ENCODE measurements around the gene NFIX.

GRCh38 chr19:13122980-13123957 lies 128.0 kb downstream of the NFIX start:
- no peak for TF ChIP-seq GATA2 (IDR thresholded peaks at IDR 0.05; ENCODE audit: low read depth, low read length)
- TF ChIP-seq GATA3 (IDR thresholded peaks at IDR 0.05; ENCODE audit: low read depth, low read length) = no peak
